ENCODE data around the gene TGFA. TPM values are rescaled to one million over a fixed set of nuclear protein-coding genes. Genes with fewer than 3 reads are reported as not detected.

Gene TGFA
- total RNA-seq, 1 experiment from 2014 or later = 27.7 TPM

DNA sequence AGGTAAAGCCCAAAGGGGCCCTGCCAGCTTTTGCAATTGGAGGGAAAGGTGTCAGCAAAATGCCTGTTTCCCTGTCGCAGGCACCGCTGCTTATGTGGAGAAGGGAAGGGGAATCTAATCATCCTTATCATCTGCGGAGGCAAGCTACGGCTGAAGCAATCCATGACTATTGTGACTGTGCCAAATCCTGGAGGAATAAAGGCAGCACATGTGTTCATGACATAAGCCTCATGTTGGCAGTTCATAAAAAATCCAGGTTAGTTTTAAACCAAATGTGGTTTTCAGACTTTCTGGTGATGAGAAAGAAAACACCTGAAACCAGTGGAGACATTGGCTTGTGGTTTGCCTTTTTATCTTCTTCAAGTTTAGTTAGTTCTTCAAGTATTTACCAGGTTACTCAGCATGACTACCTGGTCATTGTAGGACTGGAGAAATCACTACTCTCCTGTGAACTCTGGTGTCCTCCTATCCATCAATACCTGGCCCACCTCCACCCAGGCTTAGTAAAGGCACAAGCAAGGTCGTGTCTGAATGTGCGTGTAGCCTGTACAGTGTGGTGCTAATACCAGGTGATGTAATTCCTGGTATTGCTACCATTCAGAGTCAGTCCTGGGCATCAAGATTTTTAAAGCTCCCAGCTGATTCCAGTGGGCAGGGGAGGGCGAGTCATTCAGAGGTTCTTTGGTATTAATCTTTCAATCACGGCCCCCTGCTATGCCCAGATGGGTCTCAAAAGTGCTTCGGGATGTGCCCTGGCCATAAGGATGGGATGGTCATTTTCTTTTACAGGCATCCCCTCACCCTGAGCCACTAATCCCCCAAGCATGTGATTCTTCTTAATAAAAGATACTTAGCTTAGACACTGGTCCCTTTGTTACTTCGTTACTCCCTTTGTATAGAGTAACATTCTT lies 96.8 kb downstream of the TGFA start:
- no peak overlapping the region for H3K4me2 ChIP-seq
- BruUV-seq (replicated peaks) = no TSS peak
- no peaks in the 10 kb centered on the region for H3F3A ChIP-seq (ENCODE audit: insufficient read depth, low read depth)
- TF ChIP-seq, protein P1, sequence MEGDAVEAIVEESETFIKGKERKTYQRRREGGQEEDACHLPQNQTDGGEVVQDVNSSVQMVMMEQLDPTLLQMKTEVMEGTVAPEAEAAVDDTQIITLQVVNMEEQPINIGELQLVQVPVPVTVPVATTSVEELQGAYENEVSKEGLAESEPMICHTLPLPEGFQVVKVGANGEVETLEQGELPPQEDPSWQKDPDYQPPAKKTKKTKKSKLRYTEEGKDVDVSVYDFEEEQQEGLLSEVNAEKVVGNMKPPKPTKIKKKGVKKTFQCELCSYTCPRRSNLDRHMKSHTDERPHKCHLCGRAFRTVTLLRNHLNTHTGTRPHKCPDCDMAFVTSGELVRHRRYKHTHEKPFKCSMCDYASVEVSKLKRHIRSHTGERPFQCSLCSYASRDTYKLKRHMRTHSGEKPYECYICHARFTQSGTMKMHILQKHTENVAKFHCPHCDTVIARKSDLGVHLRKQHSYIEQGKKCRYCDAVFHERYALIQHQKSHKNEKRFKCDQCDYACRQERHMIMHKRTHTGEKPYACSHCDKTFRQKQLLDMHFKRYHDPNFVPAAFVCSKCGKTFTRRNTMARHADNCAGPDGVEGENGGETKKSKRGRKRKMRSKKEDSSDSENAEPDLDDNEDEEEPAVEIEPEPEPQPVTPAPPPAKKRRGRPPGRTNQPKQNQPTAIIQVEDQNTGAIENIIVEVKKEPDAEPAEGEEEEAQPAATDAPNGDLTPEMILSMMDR (conservative IDR thresholded peaks at IDR 0.05) = no peak
- TF ChIP-seq EZH2 (IDR thresholded peaks at IDR 0.05; ENCODE audit: low read depth) = no peak
- DNase-seq = no peak
- CTCF ChIA-PET = no interaction called here
- no peak overlapping the region for H3K27ac ChIP-seq
- intact Hi-C loops (cut with micrococcal nuclease; ENCODE audit: unreplicated experiment) = no loop called here
- H3K9me2 ChIP-seq (ENCODE audit: insufficient read depth) = no peaks in the 10 kb centered on the region
- no peaks in the 10 kb centered on the region for H4K20me1 ChIP-seq (ENCODE audit: insufficient read depth)
- H3K4me1 ChIP-seq (replicated peaks; ENCODE audit: insufficient read depth) = no peaks in the 10 kb centered on the region
- no peak overlapping the region for H3K4me3 ChIP-seq
- H3K9me3 ChIP-seq (ENCODE audit: insufficient read depth, low read depth) = no peaks in the 10 kb centered on the region
- no peaks in the 10 kb centered on the region for H3K27me3 ChIP-seq (ENCODE audit: insufficient read depth, low read depth)
- 0 out of 2 replicates have a peak, but pooled peaks cover 15% of the 10 kb centered on the region for H3K36me3 ChIP-seq (ENCODE audit: low read depth)
- POLR2A ChIA-PET (ENCODE audit: unreplicated experiment) = no interaction called here
- H3K79me2 ChIP-seq (ENCODE audit: low read depth) = no peaks in the 10 kb centered on the region
- no peak overlapping the region for H2AFZ ChIP-seq

DNA sequence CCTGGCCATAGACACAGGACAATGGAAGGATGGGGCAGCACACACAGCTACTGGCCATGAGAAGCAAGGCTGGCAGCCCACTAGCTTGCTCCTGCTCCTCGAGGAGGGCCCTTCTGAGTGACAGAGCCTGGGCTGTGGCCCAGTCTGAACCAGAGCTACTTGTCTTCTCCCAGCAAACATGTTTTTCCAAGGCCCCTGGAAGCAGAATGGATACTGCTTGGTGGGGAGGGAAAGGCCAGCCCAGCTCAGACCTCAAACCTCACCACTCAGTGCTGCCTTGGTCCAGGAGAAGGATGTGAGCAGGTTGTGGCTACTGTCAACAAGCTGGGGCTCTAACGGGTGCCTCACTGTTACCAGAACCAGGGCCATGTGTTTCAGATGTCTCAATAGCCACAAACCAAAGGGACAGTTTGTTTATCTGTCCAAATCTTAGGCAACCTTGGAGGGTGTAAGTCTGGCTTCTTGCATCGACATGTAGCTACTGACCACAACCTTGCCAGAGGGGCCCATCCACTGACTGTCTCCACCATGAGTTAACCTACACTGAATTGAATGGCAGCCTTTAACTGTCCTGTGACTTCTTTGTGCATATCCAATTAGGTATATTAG lies 98.6 kb downstream of the TGFA start:
- Histone ChIP-seq H4K20me1 (ENCODE audit: insufficient read depth) (no peaks in the 10 kb centered on the region), H3K36me3 (ENCODE audit: low read depth) (peaks cover 26% of the 10 kb centered on the region), H3K4me2 (no peak overlapping the region), H2AFZ (no peak overlapping the region), H3K4me3 (no peak overlapping the region), H3K9me2 (ENCODE audit: insufficient read depth) (no peaks in the 10 kb centered on the region), H3K79me2 (ENCODE audit: low read depth) (no peaks in the 10 kb centered on the region), H3F3A (ENCODE audit: insufficient read depth, low read depth) (no peaks in the 10 kb centered on the region), H3K9me3 (ENCODE audit: insufficient read depth, low read depth) (no peaks in the 10 kb centered on the region), H3K4me1 (replicated peaks; ENCODE audit: insufficient read depth) (peaks cover 5% of the 10 kb centered on the region), H3K27ac (no peak overlapping the region), H3K27me3 (ENCODE audit: insufficient read depth, low read depth) (no peaks in the 10 kb centered on the region)
- ChIA-PET CTCF (no interaction called here), POLR2A (ENCODE audit: unreplicated experiment) (interaction anchor here (0.7 kb wide), 1 partner anchor 1948 kb away, joined by 3 read pairs; no protein-coding TSS in a partner anchor)
- intact Hi-C loops (cut with micrococcal nuclease; ENCODE audit: unreplicated experiment) = no loop called here
- TF ChIP-seq, protein P1 (conservative IDR thresholded peaks at IDR 0.05) = no peak
- no peak for TF ChIP-seq EZH2 (IDR thresholded peaks at IDR 0.05; ENCODE audit: low read depth)
- no peak for DNase-seq
- BruUV-seq (replicated peaks) = no TSS peak

DNA sequence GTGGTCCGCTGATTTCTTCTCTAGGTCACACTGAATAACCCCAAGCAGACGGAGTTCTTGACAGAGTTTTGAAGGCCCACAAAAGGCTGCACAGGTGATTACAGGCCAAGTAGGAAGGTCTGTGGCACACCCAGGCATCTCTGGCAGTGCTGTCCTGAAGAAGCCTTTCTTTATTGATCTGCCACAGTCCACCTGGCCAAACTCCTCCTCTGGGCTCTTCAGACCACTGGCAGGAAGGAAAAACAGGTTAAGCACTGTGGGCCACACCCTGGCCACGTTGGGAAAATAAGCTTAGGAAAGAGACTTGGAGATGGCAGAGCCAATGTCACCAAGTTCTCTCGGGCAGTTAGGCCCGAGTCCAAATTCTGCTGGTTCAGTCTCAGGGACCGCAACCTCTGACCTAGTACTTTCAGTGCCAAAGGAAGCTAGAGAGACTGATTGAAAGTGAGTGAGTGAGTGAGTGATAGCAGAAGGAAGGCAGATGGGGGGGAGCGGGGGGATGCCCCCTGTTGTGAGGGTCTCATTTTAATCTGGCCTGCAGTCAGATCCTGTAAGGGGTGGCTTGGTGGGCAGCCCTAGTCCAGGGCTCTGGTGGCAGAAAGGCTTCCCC lies 102.9 kb downstream of the TGFA start:
- intact Hi-C loops (cut with micrococcal nuclease; ENCODE audit: unreplicated experiment) = no loop called here
- H3K4me2 ChIP-seq = no peak overlapping the region
- no peaks in the 10 kb centered on the region for H4K20me1 ChIP-seq (ENCODE audit: insufficient read depth)
- H3K9me3 ChIP-seq (ENCODE audit: insufficient read depth, low read depth) = no peaks in the 10 kb centered on the region
- no peaks in the 10 kb centered on the region for H3K9me2 ChIP-seq (ENCODE audit: insufficient read depth)
- no peak for DNase-seq
- CTCF ChIA-PET = no interaction called here
- no peak overlapping the region for H2AFZ ChIP-seq
- H3K79me2 ChIP-seq (ENCODE audit: low read depth) = no peaks in the 10 kb centered on the region
- no peaks in the 10 kb centered on the region for H3K27me3 ChIP-seq (ENCODE audit: insufficient read depth, low read depth)
- POLR2A ChIA-PET (ENCODE audit: unreplicated experiment) = interaction anchor here (0.6 to 0.7 kb wide), 2 partner anchors 47 to 182 kb away, joined by 3 to 13 read pairs; no protein-coding TSS in a partner anchor
- no peak overlapping the region for H3K27ac ChIP-seq
- TF ChIP-seq EZH2 (IDR thresholded peaks at IDR 0.05; ENCODE audit: low read depth) = no peak
- TF ChIP-seq, protein P1 (conservative IDR thresholded peaks at IDR 0.05) = no peak
- peaks cover 25% of the 10 kb centered on the region for H3K36me3 ChIP-seq (ENCODE audit: low read depth)
- H3F3A ChIP-seq (ENCODE audit: insufficient read depth, low read depth) = no peaks in the 10 kb centered on the region
- H3K4me3 ChIP-seq = no peak overlapping the region
- peaks cover 5% of the 10 kb centered on the region for H3K4me1 ChIP-seq (replicated peaks; ENCODE audit: insufficient read depth)
- no TSS peak for BruUV-seq (replicated peaks)
